GM23338 (cell line): ENCODE data around the gene GLI3. TPM values are rescaled to one million over a fixed set of nuclear protein-coding genes. Genes with fewer than 3 reads are reported as not detected.

Source experiments
- ATAC-seq: fragments of 200-7000 bp; cut with Tn5 transposase; 3 replicates; pipeline ENCODE4 v1.9.1; 2020
- DNase-seq: peaks from one replicate; pipeline ENCODE4 v3.0.0-alpha.2; 2015; ENCODE audit warnings: low spot score
- H2AFZ ChIP-seq: fragments of 200-600 bp; sonication (generic); 2 replicates; pipeline ENCODE4 v1.8.0; 2016; ENCODE audit warnings: antibody characterized with exemption, mild to moderate bottlenecking, moderate library complexity
- H3F3A ChIP-seq: fragments of 200-600 bp; sonication (generic); replicated peaks from 2 replicates; pipeline ENCODE4 v1.8.0; 2017; ENCODE audit warnings: antibody characterized with exemption, mixed run types, low read depth
- H3K27ac ChIP-seq: fragments of 200-600 bp; sonication (generic); 2 replicates; pipeline ENCODE4 v1.6.1; 2016; ENCODE audit warnings: low read depth
- H3K27me3 ChIP-seq: fragments of 200-600 bp; sonication (generic); 2 replicates; pipeline ENCODE4 v1.8.0; 2016; ENCODE audit warnings: mild to moderate bottlenecking, mixed run types, moderate library complexity; ENCODE audit not compliant: insufficient read depth
- H3K36me3 ChIP-seq: fragments of 200-600 bp; sonication (generic); 2 replicates; pipeline ENCODE4 v1.8.0; 2016; ENCODE audit warnings: mild to moderate bottlenecking; ENCODE audit not compliant: insufficient read depth
- H3K4me1 ChIP-seq: fragments of 200-600 bp; sonication (generic); 2 replicates; pipeline ENCODE4 v1.8.0; 2016; ENCODE audit warnings: mild to moderate bottlenecking, moderate library complexity; ENCODE audit not compliant: insufficient read depth
- H3K4me2 ChIP-seq: fragments of 200-600 bp; sonication (generic); 2 replicates; pipeline ENCODE4 v1.7.1; 2017; ENCODE audit warnings: mixed run types
- H3K4me3 ChIP-seq: fragments of 200-600 bp; sonication (generic); 2 replicates; pipeline ENCODE4 v1.6.1; 2016; ENCODE audit warnings: mixed run types
- H3K79me2 ChIP-seq: fragments of 200-600 bp; sonication (generic); replicated peaks from 2 replicates; pipeline ENCODE4 v1.8.0; 2017; ENCODE audit warnings: mild to moderate bottlenecking; ENCODE audit not compliant: insufficient read depth
- H3K9me2 ChIP-seq: fragments of 200-600 bp; sonication (generic); 2 replicates; pipeline ENCODE4 v1.8.0; 2017; ENCODE audit not compliant: insufficient read depth
- H4K20me1 ChIP-seq: fragments of 200-600 bp; sonication (generic); replicated peaks from 2 replicates; pipeline ENCODE4 v1.8.0; 2017; ENCODE audit warnings: mild to moderate bottlenecking; ENCODE audit not compliant: insufficient read depth
- H3K27ac Mint-ChIP-seq: 2 replicates; pipeline ENCODE4 v1.8.0; 2020; ENCODE audit warnings: inconsistent platforms, mild to moderate bottlenecking, moderate library complexity, mixed read lengths
- H3K27me3 Mint-ChIP-seq: 3 replicates; pipeline ENCODE4 v1.8.0; 2022; ENCODE audit warnings: low read depth, mild to moderate bottlenecking, moderate library complexity, mixed read lengths, inconsistent platforms; ENCODE audit not compliant: insufficient read depth, poor library complexity
- H3K36me3 Mint-ChIP-seq: 3 replicates; pipeline ENCODE4 v1.8.0; 2021; ENCODE audit warnings: low read depth, mild to moderate bottlenecking, inconsistent platforms, moderate library complexity, mixed read lengths
- H3K4me1 Mint-ChIP-seq: 3 replicates; pipeline ENCODE4 v1.8.0; 2020; ENCODE audit warnings: mild to moderate bottlenecking, inconsistent platforms, mixed read lengths
- H3K4me3 Mint-ChIP-seq: 3 replicates; pipeline ENCODE4 v1.8.0; 2021; ENCODE audit warnings: moderate library complexity, mild to moderate bottlenecking, inconsistent platforms, mixed read lengths
- H3K9me3 Mint-ChIP-seq: 3 replicates; pipeline ENCODE4 v1.8.0; 2020; ENCODE audit warnings: moderate library complexity, mild to moderate bottlenecking, inconsistent platforms, mixed read lengths
- CREB1 ChIP-seq: fragments of 250-450 bp; sonication (Bioruptor Pico); IDR thresholded peaks from 2 replicates; pipeline ENCODE4 v1.5.0; 2020; ENCODE audit warnings: low read depth, mild to moderate bottlenecking, moderate library complexity
- EZH2 ChIP-seq: fragments of 200-600 bp; sonication (generic); IDR thresholded peaks from one replicate; pipeline ENCODE4 v1.8.0; 2017; ENCODE audit warnings: antibody characterized with exemption, mild to moderate bottlenecking, low read depth; ENCODE audit not compliant: unreplicated experiment
- EZH2phosphoT487 ChIP-seq: fragments of 200-600 bp; sonication (generic); IDR thresholded peaks from one replicate; pipeline ENCODE4 v1.8.1; 2018; ENCODE audit warnings: antibody characterized with exemption; ENCODE audit not compliant: unreplicated experiment
- JUNB ChIP-seq: IDR thresholded peaks from one replicate; pipeline ENCODE4 v1.6.1; 2016; ENCODE audit warnings: antibody characterized with exemption; ENCODE audit not compliant: unreplicated experiment
- NANOG ChIP-seq: IDR thresholded peaks from 2 replicates; pipeline ENCODE4 v1.6.1; 2016; ENCODE audit warnings: antibody characterized with exemption, borderline replicate concordance
- POLR2AphosphoS5 ChIP-seq: IDR thresholded peaks from 2 replicates; pipeline ENCODE4 v1.6.1; 2016; ENCODE audit warnings: antibody characterized with exemption, low read depth
- STAT1 ChIP-seq: IDR thresholded peaks from one replicate; pipeline ENCODE4 v1.6.1; 2016; ENCODE audit warnings: antibody characterized with exemption; ENCODE audit not compliant: unreplicated experiment
- ZNF114 ChIP-seq: fragments of 250-450 bp; sonication (Bioruptor Pico); IDR thresholded peaks from 2 replicates; pipeline ENCODE4 v1.5.0; 2020; ENCODE audit warnings: mild to moderate bottlenecking, moderate library complexity
- ZNF331 ChIP-seq: fragments of 250-450 bp; sonication (Bioruptor Pico); IDR thresholded peaks from 2 replicates; pipeline ENCODE4 v1.5.0; 2020; ENCODE audit warnings: low read depth, mild to moderate bottlenecking, moderate library complexity
- polyA plus RNA-seq: library from polyadenylated mRNA; unstranded; fragments of >200 nt; fragmentation: Nextera tagmentation; extraction: Ambion mirVana; gene quantifications from 2 replicates; pipeline ENCODE4 v1.2.1, GENCODE V29; 2016
- total RNA-seq: library from RNA; depleted of rRNA; stranded (reverse); fragments of >200 nt; shearing (Covaris generic); gene quantifications from 2 replicates; pipeline ENCODE4 v1.2.3, GENCODE V29; 2014
- TF ChIP-seq, protein P1 (sequence below): IDR thresholded peaks from 2 replicates; pipeline ENCODE4 v1.6.1; 2016; ENCODE audit warnings: antibody characterized with exemption
- TF ChIP-seq, protein P2 (sequence below): IDR thresholded peaks from one replicate; pipeline ENCODE4 v1.6.1; 2018; ENCODE audit warnings: antibody characterized with exemption; ENCODE audit not compliant: unreplicated experiment
- TF ChIP-seq, protein P3 (sequence below), 2 experiments: fragments of 200-600 bp in 1 of 2; sonication (generic) in 1 of 2; conservative IDR thresholded peaks; 2 replicates each; pipeline versions ENCODE4 v1.5.1 to v1.6.1; 2016 to 2017; ENCODE audit warnings: antibody characterized with exemption in 2 of 2, low read depth in 2 of 2, mild to moderate bottlenecking in 2 of 2, moderate library complexity in 1 of 2
- TF ChIP-seq, protein P4 (sequence below): fragments of 250-450 bp; sonication (Bioruptor Pico); IDR thresholded peaks from 2 replicates; pipeline ENCODE4 v1.5.0; 2020; ENCODE audit warnings: mild to moderate bottlenecking, moderate library complexity

The GLI3 gene
- total and polyA plus RNA-seq, 2 experiments from 2014 or later: 16.1 to 17.9 TPM

DNA sequence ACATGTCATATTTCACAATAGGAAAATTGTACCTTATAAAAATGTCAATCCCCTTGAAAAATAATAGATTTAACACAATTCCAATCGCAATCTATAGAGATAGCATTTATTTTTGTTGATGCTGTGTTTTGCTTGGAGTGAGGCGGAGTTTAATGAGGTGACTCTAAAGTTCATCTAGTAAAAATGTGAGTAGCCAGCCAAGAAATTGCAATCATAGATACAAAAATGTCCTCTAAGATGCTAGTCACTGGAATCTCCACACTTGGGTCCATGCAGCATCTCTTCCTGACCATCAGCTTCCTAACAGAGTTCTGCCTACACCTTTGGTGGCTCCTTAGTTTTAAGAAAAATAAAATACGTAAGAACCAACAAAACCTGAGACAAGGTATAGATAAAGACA lies 44.9 kb downstream of the GLI3 start:
- ATAC-seq (no peak), DNase-seq (no peak)
- Mint-ChIP-seq H3K4me1 (peaks cover 27% of the 10 kb centered on the region), H3K27me3 (no peaks in the 10 kb centered on the region), H3K36me3 (no peaks in the 10 kb centered on the region), H3K4me3 (no peak overlapping the region), H3K27ac (no peak overlapping the region), H3K9me3 (no peaks in the 10 kb centered on the region)
- no peak overlapping the region for H3K4me3 ChIP-seq
- H3K27ac ChIP-seq: no peak overlapping the region
- no peak overlapping the region for H2AFZ ChIP-seq
- no peaks in the 10 kb centered on the region for H3K27me3 ChIP-seq
- peaks cover 12% of the 10 kb centered on the region; the same call in 1 of the 2 replicates for H4K20me1 ChIP-seq
- TF ChIP-seq, protein P1, sequence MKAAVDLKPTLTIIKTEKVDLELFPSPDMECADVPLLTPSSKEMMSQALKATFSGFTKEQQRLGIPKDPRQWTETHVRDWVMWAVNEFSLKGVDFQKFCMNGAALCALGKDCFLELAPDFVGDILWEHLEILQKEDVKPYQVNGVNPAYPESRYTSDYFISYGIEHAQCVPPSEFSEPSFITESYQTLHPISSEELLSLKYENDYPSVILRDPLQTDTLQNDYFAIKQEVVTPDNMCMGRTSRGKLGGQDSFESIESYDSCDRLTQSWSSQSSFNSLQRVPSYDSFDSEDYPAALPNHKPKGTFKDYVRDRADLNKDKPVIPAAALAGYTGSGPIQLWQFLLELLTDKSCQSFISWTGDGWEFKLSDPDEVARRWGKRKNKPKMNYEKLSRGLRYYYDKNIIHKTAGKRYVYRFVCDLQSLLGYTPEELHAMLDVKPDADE: no peak
- TF ChIP-seq CREB1 (CRISPR knock-in tag) (no peak), POLR2AphosphoS5 (no peak), STAT1 (no peak), JUNB (no peak), EZH2 (no peak), NANOG (no peak), EZH2phosphoT487 (no peak), ZNF331 (CRISPR knock-in tag) (no peak), ZNF114 (CRISPR knock-in tag) (no peak)
- TF ChIP-seq, protein P2, sequence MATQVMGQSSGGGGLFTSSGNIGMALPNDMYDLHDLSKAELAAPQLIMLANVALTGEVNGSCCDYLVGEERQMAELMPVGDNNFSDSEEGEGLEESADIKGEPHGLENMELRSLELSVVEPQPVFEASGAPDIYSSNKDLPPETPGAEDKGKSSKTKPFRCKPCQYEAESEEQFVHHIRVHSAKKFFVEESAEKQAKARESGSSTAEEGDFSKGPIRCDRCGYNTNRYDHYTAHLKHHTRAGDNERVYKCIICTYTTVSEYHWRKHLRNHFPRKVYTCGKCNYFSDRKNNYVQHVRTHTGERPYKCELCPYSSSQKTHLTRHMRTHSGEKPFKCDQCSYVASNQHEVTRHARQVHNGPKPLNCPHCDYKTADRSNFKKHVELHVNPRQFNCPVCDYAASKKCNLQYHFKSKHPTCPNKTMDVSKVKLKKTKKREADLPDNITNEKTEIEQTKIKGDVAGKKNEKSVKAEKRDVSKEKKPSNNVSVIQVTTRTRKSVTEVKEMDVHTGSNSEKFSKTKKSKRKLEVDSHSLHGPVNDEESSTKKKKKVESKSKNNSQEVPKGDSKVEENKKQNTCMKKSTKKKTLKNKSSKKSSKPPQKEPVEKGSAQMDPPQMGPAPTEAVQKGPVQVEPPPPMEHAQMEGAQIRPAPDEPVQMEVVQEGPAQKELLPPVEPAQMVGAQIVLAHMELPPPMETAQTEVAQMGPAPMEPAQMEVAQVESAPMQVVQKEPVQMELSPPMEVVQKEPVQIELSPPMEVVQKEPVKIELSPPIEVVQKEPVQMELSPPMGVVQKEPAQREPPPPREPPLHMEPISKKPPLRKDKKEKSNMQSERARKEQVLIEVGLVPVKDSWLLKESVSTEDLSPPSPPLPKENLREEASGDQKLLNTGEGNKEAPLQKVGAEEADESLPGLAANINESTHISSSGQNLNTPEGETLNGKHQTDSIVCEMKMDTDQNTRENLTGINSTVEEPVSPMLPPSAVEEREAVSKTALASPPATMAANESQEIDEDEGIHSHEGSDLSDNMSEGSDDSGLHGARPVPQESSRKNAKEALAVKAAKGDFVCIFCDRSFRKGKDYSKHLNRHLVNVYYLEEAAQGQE: no peak
- TF ChIP-seq, protein P3, sequence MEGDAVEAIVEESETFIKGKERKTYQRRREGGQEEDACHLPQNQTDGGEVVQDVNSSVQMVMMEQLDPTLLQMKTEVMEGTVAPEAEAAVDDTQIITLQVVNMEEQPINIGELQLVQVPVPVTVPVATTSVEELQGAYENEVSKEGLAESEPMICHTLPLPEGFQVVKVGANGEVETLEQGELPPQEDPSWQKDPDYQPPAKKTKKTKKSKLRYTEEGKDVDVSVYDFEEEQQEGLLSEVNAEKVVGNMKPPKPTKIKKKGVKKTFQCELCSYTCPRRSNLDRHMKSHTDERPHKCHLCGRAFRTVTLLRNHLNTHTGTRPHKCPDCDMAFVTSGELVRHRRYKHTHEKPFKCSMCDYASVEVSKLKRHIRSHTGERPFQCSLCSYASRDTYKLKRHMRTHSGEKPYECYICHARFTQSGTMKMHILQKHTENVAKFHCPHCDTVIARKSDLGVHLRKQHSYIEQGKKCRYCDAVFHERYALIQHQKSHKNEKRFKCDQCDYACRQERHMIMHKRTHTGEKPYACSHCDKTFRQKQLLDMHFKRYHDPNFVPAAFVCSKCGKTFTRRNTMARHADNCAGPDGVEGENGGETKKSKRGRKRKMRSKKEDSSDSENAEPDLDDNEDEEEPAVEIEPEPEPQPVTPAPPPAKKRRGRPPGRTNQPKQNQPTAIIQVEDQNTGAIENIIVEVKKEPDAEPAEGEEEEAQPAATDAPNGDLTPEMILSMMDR (conservative IDR thresholded peaks at IDR 0.05; ENCODE audit: low read depth in 2 of 2): no peak
- TF ChIP-seq, protein P4, sequence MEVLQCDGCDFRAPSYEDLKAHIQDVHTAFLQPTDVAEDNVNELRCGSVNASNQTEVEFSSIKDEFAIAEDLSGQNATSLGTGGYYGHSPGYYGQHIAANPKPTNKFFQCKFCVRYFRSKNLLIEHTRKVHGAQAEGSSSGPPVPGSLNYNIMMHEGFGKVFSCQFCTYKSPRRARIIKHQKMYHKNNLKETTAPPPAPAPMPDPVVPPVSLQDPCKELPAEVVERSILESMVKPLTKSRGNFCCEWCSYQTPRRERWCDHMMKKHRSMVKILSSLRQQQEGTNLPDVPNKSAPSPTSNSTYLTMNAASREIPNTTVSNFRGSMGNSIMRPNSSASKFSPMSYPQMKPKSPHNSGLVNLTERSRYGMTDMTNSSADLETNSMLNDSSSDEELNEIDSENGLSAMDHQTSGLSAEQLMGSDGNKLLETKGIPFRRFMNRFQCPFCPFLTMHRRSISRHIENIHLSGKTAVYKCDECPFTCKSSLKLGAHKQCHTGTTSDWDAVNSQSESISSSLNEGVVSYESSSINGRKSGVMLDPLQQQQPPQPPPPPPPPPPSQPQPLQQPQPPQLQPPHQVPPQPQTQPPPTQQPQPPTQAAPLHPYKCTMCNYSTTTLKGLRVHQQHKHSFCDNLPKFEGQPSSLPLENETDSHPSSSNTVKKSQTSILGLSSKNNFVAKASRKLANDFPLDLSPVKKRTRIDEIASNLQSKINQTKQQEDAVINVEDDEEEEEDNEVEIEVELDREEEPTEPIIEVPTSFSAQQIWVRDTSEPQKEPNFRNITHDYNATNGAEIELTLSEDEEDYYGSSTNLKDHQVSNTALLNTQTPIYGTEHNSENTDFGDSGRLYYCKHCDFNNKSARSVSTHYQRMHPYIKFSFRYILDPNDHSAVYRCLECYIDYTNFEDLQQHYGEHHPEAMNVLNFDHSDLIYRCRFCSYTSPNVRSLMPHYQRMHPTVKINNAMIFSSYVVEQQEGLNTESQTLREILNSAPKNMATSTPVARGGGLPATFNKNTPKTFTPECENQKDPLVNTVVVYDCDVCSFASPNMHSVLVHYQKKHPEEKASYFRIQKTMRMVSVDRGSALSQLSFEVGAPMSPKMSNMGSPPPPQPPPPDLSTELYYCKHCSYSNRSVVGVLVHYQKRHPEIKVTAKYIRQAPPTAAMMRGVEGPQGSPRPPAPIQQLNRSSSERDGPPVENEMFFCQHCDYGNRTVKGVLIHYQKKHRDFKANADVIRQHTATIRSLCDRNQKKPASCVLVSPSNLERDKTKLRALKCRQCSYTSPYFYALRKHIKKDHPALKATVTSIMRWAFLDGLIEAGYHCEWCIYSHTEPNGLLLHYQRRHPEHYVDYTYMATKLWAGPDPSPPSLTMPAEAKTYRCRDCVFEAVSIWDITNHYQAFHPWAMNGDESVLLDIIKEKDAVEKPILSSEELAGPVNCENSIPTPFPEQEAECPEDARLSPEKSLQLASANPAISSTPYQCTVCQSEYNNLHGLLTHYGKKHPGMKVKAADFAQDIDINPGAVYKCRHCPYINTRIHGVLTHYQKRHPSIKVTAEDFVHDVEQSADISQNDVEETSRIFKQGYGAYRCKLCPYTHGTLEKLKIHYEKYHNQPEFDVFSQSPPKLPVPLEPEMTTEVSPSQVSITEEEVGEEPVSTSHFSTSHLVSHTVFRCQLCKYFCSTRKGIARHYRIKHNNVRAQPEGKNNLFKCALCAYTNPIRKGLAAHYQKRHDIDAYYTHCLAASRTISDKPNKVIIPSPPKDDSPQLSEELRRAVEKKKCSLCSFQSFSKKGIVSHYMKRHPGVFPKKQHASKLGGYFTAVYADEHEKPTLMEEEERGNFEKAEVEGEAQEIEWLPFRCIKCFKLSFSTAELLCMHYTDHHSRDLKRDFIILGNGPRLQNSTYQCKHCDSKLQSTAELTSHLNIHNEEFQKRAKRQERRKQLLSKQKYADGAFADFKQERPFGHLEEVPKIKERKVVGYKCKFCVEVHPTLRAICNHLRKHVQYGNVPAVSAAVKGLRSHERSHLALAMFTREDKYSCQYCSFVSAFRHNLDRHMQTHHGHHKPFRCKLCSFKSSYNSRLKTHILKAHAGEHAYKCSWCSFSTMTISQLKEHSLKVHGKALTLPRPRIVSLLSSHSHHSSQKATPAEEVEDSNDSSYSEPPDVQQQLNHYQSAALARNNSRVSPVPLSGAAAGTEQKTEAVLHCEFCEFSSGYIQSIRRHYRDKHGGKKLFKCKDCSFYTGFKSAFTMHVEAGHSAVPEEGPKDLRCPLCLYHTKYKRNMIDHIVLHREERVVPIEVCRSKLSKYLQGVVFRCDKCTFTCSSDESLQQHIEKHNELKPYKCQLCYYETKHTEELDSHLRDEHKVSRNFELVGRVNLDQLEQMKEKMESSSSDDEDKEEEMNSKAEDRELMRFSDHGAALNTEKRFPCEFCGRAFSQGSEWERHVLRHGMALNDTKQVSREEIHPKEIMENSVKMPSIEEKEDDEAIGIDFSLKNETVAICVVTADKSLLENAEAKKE: no peak
- H3K9me2 ChIP-seq: no peaks in the 10 kb centered on the region
- H3K36me3 ChIP-seq: no peaks in the 10 kb centered on the region; the same call in 1 of the 2 replicates
- peaks cover 16% of the 10 kb centered on the region for H3K4me1 ChIP-seq
- H3K4me2 ChIP-seq: no peak overlapping the region
- H3K79me2 ChIP-seq: peaks cover 20% of the 10 kb centered on the region
- no peaks in the 10 kb centered on the region for H3F3A ChIP-seq
